Stromal cell of bone marrow (primary cell): ENCODE results near the gene MBD5.

Source experiments
- DNase-seq: peaks from one replicate; pipeline ENCODE4 v3.0.0-alpha.2; 2012; ENCODE audit warnings: low read depth

MBD5 gene

DNA sequence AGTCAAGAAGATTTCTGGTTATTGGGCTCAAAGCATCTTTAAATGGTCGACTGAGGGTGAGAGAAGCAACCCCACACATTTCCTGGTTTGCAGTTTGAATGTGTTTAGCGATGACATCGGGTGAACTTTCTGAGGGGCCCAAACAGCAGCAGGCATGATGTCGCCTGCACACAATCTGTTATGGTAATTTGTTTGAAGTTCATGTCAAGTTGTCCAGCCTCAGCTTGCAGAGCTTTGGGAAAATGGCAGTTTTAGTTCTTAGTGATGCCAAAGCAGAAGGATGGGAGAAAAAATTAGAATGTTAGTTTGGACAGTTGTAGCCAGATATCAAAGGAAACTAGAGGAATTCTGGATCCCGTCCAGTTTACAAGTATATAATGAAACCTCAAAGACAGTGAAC lies 284.6 kb downstream of the MBD5 start:
- DNase-seq: no peak

DNA sequence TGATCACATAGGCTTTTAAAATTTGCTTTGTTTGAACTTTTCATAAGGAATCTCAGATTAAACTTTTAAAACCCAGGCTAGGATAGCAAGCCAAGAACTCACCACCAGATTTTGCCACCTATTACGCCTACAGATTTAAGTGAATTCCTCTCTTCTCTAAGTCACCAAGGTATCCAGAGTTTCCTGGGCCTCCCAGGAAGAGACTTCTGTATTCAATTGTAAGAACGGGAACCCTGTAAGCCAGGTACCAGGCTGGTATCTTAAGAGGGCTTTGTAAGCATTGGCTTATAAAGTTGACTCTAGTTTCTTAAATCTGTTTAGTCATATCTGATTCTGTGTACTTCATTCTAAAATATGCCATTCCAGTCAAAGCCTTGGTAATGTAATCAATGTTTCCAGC lies 285.1 kb downstream of the MBD5 start:
- DNase-seq: no peak

DNA sequence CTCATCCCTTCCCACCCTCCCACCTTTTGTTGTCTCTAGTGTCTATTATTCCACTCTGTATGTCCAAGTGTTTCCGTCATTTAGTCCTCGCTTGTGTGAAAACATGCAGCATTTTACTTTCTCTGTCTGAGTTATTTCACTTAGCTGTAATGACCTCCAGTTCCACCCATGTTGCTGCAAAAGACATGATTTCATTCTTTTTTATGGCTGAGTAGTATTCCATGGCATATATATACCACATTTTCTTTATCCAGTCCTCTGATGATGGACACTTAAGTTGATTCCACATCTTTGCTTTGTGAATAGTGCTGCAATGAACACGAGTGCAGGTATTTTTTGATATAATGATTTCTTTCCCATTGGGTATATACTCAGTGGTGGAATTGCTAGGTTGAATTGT lies 296.7 kb downstream of the MBD5 start:
- DNase-seq: no peak

DNA sequence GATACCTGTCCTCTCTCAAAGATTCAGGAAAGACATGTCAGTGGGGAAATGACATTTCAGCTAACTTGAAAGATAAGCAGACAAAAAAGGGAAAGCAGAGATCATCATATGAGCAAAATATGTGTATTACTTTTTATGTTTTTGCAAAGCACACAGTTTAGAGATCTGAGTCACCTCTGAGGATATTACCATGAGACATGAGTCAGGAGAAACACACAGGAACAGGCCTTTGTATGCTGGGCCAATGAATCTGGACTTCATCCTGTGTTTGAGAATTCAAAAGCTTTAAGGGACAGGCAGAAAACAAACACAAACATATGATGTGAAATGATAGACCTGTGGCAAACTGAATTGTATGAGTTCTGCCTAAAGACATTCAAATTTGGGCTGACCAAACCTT lies 317.6 kb downstream of the MBD5 start:
- peak; percentile 74 for DNase-seq

DNA sequence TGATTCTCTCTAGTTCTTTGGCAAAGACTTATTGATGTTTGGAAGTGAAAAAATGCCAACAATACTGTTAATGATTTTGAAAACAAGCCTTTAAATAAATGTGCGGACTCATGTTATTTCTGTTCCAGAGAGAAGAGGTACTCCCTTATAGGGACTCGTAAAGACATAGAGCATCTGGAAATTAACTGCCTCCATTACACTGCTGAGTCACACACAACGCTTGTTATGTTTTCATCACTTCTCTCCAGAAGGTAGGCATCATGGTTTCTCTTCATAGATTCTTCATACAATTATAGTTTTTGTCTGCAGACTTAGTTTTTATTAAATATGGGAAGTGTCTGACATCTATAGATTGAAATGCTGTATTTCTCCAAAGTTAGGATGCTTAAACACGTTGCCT lies 321.2 kb downstream of the MBD5 start:
- DNase-seq: no peak

DNA sequence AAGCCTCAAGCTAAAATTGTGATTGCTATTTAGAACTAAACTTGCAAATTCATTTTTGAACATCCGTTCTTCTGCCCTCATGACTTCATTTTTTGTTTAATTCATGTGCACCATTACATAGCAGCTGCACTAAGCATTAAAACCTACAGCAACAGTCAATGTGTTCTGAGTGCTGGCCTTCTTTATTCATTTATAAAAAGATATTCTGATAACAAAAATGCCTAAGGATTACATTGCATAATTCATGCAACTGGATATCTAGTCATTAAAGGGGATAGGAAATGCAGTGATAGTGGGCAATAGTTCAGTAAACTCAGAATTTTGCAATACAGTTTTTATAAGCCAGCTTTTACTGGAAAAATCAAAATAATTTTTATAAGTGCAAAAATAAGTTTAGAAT lies 329.3 kb downstream of the MBD5 start:
- no peak for DNase-seq

DNA sequence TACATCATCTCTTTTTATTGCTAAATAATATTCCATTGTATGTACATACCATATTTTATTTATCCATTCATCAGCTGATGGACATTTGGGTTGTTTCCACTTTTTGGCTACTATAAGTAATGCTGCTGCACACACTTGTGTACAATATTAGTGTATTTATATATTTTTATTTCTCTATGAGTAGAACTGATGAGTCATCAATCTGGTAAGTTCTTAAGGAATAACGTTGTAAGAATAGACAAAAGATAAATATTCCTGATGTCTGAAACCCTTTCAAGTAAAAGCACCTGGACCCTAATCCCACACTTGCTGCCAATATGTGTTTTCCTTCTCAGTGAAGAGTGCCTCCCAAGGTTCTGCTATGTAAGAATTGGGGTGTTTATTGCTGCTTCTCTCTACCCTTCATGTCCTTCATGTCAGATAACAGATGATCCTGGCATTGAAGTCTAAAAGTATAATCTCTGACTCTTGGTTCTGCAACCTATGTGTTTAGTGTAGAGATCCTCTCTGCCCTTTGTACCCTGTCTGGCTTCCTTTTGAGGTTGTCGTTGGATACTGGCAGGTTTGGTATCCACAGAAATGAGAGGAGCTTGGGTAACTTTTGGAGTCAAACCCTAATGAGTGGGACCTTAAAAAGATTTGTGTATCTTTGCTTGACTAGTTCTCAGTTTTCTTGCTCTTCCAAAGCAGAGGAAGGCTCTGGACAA lies 330.7 kb downstream of the MBD5 start:
- DNase-seq: no peak

DNA sequence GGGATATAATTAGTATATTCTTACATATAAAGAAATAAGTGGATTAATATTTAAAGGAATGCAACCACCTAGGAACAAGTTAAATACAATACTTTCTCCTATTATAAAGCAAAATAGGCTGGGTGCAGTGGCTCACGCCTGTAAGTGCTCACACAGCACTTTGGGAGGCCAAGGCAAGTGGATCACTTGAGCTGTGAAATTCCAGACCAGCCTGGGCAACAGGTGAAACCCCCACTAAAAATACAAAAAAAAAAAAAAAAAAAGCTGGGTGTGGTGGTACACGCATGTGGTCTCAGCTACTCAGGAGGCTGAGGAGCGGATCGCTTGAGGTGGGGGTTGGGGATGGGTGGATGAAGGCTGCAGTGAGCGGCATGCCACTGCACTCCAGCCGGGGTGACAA lies 337.5 kb downstream of the MBD5 start:
- DNase-seq: no peak

DNA sequence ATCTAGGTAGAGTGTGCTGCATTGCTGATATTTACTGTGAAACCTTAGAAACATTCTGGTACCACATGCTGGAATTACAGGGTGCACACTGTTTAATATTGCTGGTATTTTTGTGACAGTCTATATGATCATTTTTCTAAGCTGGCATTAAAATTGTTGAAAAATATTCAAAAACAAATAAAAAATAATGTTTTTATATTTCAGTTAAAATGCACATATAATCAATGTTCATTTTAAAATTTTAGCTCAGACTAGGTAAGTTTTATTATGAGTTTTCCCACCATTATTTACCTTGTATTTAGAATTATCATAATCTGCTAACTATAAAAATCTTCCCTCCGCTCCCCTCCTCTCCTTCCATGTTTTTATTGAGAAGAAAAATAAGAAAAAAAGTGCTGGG lies 339.8 kb downstream of the MBD5 start:
- DNase-seq: no peak

DNA sequence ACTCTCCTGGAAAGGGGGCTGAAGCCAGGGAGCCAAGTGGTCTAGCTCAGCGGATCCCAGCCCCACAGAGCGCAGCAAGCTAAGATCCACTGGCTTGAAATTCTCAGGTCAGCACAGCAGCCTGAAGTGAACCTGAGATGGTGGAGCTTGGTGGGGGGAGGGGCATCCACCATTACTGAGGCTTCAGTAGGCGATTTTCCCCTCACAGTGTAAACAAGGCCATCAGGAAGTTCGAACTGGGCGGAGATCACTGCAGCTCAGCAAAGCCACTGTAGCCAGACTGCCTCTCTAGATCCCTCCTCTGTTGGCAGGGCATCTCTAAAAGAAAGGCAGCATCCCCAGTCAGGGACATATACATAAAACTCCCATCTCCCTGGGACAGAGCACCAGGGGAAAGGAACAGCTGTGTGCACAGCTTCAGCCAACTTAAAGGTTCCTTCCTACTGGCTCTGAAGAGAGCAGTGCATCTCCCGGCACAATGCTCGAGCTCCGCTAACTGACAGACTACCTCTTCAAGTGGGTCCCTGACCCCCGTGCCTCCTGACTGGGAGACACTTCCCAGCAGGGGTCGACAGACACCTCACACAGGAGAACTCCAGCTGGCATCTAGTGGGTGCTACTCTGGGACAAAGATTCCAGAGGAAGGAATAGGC lies 341.4 kb downstream of the MBD5 start:
- DNase-seq: no peak

DNA sequence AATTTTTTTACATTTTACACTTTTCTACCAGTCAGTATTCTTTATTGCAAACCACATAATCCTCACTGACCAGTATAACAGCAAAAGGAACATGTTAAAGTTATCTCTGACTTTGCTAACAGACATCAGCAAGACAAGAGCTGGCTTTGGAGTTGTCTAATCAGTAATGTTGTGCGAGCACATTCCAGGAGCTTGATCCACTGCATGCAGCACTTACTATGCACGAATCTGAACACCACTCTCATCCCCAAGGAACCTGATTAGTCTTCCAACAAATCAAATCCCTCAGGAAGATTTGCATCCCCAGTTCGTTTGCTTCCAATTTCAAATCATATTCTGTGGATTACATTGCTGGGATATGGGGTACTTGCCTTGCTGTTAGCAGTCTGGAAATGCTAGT lies 354.3 kb downstream of the MBD5 start:
- DNase-seq: peak; percentile 3

DNA sequence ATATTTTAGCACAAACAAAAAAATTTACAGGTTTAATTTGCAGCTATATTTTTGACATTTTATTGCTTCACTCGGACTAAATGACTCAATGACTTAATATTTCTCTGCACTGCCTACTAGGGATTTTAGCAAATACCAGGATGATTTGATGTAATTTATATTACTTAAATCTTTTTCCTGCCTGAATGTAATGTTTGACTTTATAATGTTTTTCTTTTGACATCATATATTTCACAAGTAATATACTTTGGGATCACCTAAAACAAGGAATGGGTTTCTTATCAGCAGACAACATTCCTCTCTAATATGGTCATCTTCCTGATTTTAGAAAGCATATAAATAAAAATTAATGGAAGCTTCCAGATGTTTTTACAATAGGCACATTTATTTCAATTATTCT lies 370.4 kb downstream of the MBD5 start:
- no peak for DNase-seq

DNA sequence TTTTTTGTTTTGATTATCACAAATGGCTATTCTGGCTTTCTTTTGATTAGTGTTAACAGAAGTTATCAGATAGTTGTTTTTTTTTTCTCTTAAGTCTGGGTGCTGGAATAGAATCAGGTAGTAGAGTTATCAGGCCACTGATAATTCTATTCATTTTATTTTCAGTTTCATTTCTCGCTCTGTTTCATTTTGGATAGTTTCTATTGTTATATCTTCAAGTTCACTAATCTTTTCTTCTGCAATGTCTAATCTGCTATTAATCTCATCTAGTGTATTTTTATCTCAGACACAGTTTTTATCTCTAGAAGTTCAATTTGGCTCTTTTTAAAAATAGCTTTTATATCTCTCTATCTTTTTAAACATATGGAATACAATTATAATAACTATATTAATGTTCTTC lies 381.9 kb downstream of the MBD5 start:
- no peak for DNase-seq

DNA sequence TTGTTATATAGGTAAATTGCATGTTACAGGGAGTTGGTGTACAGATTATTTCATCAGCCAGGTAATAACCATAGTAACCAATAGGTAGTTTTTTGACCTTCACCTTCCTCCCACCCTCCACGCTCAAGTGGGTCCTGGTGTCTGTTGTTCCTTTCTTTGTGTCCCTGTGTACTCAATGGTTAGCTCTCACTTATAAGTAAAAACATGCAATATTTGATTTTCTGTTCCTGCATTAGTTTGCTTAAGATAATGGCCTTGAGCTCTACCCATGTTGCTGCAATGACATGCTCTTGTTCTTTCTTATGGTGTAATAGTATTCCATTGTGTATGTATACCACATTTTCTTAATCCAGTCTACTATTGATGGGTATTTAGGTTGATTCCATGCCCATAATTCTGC lies 390.0 kb downstream of the MBD5 start:
- no peak for DNase-seq

DNA sequence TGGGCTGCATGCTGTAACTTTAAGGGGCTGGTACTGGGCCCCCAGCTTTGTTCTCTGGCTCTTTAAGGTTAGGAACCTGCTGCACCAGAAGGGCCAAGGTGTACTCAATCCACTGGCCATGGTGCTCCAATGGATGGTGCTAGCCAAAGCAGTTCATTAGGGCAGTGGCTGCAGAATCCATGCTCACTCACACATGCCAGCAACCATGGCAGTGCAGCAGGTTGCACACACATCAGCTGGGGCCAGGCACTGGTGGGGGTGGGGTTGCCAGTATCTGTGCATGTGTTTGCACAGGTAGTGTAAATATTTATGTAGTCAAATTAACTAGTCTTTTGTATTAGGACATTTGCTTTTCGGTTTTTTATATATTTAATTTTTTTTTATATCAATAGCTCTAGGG lies 395.4 kb downstream of the MBD5 start:
- no peak for DNase-seq

DNA sequence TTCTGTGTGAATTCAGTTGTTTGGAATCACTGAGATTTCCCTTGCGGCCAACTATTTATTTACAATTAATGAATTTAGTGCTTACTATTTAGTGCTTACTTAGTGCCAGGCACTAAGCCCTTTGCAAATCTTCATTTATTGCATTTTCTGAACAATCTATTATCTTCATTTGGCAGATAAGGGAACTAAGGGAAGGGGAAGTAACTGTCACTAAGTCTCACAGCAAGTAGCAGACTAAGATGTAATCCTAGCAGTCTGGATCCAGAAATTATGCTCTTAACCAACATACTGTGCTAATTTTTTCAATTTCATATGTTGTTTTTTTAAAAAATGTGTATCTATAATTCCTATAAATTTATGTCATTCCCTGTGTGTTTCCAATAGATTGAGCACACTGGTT lies 409.2 kb downstream of the MBD5 start:
- DNase-seq: no peak

DNA sequence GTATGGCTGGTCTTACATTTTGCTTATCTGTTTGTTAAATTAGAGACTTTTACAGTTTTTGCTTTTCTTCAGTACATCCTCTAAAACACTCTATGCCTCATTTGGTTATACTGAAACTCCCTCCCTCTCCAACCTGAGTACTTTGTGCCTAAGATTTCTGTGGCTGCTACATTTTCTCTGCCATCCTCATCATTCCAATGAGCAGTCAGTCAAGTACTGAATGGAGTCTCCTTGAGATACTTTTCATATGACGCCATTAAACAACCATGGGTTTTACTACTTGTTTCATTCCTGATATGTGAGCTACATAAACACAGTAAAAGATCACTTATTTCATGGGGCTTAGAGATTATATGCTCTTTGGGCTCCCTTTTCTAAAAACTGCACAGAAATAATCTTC lies 427.0 kb downstream of the MBD5 start:
- no peak for DNase-seq

DNA sequence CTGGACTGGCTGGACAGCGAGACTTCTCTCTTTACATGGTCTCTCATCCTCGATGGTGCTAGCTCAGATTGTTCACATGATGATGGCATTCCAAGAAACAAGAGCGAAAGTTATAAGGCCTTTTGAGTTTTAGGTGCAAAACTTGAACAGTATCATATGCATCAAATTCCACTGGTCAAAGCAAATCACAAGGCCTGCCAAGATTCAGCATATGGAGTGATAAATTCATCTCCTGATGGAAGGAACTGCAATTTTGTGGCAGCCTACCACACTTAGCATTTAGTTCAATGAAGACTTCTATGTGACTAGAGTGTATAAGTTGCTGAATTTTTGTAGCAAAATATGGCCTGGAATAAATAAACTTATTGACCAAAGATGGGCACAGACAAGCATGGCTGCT lies 429.6 kb downstream of the MBD5 start:
- no peak for DNase-seq

DNA sequence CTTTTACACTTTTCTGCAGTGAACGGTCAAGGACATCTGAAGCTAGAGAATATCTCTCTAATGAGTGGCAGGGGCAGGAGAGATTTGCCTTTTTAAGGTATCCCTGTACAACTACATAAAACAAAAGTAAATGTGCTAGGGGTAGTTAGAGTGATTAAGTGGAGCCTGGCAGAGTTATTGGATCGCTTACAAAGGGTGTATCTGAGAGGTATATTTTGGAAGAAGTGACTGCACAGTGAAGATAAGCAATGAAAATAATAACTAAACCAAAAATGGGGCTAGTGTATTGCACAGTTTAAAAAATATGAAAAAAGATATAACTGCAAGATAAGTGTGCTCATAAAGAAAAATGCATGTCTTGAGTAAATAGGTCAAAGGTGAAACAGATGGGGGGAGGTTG lies 430.2 kb downstream of the MBD5 start:
- DNase-seq: no peak

DNA sequence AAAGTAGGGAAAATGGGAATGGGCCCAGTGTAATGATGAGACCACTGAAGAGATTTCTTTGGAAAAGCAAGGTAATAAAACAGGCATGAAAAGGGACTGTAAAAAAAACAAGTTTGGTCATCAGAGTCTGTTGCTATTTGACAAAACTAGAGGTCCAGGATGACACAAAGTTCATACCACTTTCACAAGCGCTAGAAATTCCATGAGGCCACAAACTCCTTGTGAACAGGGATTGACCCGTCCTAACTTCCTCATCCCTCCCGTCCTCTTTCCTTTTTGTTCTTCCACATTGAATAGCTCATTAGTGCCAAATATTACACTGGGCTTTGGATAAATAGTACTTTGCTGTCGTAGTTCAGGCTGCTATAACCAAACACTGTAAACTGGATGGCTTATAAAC lies 434.9 kb downstream of the MBD5 start:
- DNase-seq: no peak

DNA sequence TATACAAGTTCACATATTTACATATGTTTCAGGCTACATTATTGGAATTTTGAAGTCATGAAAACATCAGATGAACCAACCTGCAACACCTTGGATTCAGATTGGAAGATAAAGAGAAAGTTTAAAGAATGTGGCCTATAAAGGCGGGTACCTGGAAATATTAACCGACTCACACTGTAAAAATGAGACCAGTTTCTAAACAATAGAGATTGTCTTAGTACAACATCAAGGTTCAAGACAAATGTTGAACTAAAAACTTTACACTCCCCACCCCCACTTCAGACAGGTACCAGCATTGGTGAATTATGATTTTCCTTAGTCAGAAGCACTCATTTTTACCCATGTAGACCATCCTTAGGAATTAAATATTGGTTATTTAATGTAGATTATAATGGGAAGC lies 437.3 kb downstream of the MBD5 start:
- no peak for DNase-seq

DNA sequence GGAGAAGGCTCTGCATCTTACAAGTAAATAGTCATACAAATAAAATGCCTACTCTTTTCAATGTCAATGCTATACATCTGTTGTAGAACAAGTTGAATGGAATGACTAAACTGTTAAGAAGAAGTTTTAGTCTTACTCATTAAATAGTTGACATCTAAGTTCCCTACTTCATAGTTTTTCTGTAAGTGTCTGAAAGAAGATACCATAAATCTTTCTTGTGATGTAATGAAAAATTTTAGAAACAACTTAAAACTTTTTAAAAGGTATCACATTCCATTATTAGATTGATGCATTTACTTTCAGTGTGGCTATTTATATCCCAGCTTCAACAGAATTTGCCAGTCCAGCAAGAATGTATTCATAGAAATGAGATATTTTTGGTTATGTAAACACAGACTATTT lies 438.5 kb downstream of the MBD5 start:
- no peak for DNase-seq

DNA sequence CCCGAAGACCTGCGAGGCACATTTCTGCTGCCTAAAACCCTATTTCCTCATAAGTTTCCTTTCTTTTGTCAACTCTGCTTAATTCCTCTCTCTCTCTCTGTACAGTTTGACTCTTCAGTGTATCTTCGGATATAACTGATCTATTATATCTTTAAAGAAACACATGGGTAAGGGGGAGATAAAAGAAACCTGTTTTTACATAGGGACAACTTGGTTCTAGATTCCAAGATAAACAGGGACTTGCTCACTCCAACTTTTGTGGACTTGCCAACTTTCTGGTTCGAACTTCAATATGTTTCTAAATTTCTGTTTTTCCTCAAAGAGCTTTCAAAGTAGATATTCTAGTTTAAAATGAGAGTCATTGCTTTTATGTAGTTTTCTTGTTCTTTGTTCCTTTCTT lies 441.0 kb downstream of the MBD5 start:
- no peak for DNase-seq

DNA sequence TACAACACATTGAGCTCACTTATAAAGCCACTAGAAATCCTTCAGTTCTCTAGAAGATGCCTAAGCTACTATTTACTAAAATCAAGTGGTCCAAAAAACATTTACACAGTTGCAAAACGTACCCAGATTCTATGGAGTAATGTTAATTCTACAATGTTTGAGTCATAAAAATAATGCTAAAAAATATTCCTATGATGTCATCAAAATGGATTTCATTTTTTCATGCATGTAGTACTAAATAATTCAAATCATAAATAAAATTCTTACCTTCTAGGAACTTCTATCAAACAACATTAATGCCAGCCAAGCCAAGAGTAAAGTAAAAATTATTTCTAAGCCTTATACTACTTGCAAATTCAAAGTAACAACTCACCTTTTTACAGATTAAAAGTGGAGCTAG lies 454.7 kb downstream of the MBD5 start:
- no peak for DNase-seq
